Fibroblast of mammary gland (primary cell): ENCODE data around the gene INIP.
A peak's percentile ranks its signal among the peaks of the same experiment; 100 is the strongest.
"Not testable (repeated sequence)": the region's sequence is repeated elsewhere in the genome, so short reads cannot be mapped to it uniquely, and the experiment has no call there.

Experiments
- DNase-seq: peaks from one replicate; pipeline ENCODE4 v3.0.0-alpha.2; 2010; ENCODE audit warnings: low read depth
- H3K4me3 ChIP-seq: 2 replicates; pipeline ENCODE4 v1.5.1; 2011; ENCODE audit warnings: low read depth, mild to moderate bottlenecking, low read length, moderate library complexity; ENCODE audit not compliant: control insufficient read depth
- TF ChIP-seq, protein P1 (sequence below): conservative IDR thresholded peaks from 2 replicates; pipeline ENCODE4 v1.5.1; 2011; ENCODE audit warnings: low read depth, low read length, inconsistent platforms; ENCODE audit not compliant: control insufficient read depth, insufficient read depth

INIP gene

DNA sequence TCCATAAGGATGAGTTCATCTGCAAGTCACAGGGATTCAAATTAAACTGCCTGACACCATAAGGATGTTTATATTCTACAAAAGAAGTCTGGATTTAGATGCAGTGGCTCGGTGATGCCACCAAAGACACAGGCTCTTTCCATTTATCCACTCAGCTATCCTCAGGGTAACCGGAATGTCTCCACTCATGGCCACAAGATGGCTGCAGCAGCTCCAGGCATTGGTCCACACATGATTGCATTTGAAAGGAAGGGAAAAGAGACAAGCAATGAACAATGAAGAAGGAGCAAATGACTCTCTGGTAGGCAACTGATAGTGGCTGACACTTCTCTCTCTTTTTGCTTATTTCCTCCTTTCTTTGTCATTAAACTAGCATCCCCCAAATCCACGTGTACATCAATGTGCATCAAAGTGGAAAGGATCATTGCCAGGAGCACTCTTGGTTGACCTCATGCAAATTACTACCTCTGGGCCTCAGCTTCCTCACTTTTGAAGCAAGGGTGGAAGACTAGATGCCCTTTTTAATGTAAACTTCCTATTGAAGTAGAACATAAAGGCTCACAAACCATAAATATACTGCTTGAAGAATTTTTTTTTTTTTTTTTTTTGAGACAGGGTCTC, 25.4 kb upstream of the INIP start:
- DNase-seq: no peak
- H3K4me3 ChIP-seq: no peak overlapping the region
- TF ChIP-seq, protein P1, sequence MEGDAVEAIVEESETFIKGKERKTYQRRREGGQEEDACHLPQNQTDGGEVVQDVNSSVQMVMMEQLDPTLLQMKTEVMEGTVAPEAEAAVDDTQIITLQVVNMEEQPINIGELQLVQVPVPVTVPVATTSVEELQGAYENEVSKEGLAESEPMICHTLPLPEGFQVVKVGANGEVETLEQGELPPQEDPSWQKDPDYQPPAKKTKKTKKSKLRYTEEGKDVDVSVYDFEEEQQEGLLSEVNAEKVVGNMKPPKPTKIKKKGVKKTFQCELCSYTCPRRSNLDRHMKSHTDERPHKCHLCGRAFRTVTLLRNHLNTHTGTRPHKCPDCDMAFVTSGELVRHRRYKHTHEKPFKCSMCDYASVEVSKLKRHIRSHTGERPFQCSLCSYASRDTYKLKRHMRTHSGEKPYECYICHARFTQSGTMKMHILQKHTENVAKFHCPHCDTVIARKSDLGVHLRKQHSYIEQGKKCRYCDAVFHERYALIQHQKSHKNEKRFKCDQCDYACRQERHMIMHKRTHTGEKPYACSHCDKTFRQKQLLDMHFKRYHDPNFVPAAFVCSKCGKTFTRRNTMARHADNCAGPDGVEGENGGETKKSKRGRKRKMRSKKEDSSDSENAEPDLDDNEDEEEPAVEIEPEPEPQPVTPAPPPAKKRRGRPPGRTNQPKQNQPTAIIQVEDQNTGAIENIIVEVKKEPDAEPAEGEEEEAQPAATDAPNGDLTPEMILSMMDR: peak; percentile 23

DNA sequence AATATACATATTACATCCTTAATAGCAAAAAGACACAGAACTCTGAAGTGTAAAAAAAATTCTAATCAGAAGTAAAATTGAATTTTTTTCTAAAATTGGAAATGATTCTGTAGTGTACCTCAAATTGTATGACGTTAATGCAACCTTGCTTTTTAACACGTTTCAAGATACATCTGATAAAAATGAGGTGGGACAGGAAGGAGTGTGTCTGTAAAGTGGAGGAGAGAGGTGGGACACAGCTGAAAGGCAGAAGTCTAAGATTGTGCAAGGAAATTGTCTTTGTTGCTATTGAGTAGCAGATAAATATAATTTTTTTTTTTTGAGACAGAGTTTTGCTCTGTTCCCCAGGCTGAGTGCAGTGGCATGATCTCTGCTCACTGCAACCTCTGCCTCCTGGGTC, 17.0 kb upstream of the INIP start:
- TF ChIP-seq, protein P1: no peak
- no peak overlapping the region for H3K4me3 ChIP-seq
- no peak for DNase-seq

DNA sequence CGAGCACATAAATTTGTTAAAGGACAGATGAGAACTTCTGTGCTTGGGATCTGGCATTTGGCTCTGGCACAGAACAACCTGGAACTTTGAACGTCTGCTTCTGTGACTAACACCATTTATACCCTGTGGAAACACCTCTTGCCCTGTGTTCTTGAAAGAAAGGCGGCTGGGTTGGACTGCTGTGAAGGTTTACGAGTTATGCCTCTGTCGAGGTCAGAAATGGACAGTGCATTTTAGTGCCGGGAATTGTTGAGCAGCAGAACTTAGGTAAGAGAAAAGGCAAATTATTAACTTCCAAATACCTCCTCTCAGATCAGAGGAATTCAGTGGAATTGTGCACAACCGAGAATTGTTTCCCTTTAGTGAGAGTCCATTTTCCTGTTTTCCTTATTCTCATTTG, 14.1 kb upstream of the INIP start:
- H3K4me3 ChIP-seq: no peak overlapping the region
- no peak for DNase-seq
- TF ChIP-seq, protein P1: no peak

DNA sequence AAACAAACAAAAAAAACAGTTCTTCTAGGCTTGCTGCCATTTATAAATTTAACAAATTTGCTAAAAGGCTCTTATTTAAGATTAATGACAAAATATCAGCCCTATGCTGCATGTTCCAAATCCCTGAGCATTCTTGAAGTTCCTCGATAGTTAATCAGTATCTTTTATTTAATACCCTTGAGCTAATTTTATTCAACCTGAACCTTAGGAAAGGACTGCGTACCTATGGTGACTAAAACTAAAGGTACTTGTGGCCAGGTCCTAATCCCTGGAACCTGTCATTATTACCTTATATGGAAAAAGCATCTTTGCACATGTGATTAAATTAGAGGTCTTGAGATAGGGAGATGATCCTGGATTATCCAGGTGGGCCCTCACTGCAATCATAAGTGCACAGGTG, 10.5 kb upstream of the INIP start:
- TF ChIP-seq, protein P1: no peak

DNA sequence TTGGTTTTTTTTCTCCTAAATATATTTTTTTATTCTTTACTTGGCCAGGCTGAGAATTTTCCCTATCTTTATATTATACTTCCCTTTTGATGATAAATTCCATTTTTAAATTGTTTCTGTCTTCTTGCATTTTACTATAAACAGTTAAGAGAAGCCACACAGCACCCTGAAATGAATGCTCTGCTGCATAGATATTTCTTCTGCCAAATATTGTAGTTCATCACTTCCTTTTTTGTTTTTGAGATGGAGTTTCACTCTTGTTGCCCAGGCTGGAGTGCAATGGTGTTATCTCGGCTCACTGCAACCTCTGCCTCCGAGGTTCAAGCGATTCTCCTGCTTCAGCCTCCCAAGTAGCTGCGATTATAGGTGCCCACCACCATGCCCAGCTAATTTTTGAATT, 8.5 kb upstream of the INIP start:
- no peak overlapping the region for H3K4me3 ChIP-seq
- DNase-seq: no peak
- TF ChIP-seq, protein P1: no peak

More for the DNA sequence above, 10.5 kb upstream of the INIP start:
- no peak for DNase-seq
- H3K4me3 ChIP-seq: no peak overlapping the region

DNA sequence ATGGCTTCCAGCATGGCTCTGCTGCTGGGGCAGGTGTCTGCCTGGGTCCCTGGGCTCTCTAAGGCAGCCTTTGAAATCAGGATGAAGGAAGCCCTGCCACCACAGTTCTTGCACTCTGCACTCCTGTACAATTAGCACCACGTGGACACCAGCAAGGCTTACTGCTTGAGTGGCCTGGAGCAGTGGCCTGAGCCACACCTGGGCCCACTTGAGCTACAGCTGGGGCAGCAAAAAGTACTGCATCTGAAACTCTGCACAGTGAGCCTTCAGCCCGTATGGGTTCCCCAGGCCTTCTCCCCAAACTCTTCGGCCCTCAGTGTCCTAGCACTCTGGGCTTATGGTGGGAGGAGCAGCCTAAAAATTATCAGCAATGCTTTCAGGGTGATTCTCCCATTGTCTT, 8.0 kb upstream of the INIP start:
- no peak overlapping the region for H3K4me3 ChIP-seq
- TF ChIP-seq, protein P1: no peak

DNA sequence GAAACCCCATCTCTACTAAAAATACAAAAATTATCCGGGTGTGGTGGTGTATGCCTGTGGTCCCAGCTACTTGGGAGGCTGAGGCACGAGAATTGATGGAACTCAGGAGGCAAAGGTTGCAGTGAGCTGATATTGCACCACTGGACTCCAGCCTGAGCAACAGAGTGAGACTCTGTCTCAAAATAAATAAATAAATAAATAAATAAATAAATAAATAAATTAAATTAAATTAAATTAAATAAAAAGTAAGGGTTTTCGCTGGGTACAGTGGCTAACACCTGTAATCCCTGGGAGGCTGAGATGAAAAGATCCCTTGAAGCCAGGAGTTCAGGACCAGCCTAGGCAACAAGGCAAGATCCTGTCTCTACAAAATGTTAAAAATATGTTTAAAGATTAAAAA, 4.8 kb upstream of the INIP start:
- DNase-seq, H3K4me3 ChIP-seq: not testable (repeated sequence)

More for the DNA sequence above, 8.0 kb upstream of the INIP start:
- DNase-seq: no peak
